ENCODE measurements around the gene WDR6.

Gene WDR6

DNA sequence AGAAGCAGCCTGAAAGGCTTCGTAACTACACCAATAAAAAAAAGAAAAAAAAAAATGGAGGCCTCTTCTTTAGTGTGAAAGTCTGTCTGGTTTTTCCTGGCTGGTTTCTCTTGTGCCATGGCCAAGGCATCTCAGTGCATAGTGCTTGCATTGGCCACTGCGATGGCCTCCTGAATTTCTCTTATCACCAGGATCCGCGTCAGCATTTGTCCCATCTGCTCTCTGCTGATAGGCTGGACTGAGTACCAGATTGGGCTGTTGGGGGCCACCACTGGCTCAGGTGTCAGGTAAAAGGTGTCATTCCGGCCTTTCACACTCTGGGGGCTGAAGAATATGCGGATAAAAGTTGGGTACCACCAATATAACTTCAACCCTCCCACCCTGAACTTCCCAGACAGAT is 23.1 kb downstream of the WDR6 start:
- no peak for DNase-seq

- DNase-seq, result no peak
Measured at GRCh38 chr3:49032646-49033304, 25.6 kb downstream of the WDR6 start.

- no peak for DNase-seq
Measured at GRCh38 chr3:49034650-49035049, 27.5 kb downstream of the WDR6 start.

- DNase-seq, result no peak
Measured at GRCh38 chr3:49035281-49035680, 28.1 kb downstream of the WDR6 start.

GRCh38 chr3:49053543-49053942 is 46.4 kb downstream of the WDR6 start:
- DNase-seq, result no peak

DNA sequence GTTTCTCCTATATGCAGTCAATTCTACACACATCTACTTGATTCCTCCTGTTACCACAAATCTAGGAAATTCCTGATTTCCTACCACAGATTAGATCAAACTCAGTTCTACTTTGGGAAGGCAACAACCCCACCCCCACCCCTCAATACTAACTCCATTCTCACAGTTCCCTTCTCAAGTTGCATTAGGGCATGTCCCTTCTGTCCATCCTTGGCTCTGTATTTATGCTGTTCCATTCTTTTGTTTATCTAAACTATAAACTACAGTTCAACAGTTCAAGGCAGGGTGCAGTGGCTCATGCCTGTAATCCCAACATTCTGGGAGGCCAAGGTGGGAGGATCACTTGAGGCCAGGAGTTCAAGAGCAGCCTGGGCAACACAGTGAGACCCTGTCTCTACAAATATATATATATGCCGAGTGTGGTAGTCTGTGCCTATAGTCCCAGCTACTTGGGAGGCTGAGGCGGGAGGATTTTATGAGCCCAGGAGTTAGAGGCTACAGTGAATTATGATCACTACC is 47.2 kb downstream of the WDR6 start:
- DNase-seq, result no peak

GRCh38 chr3:49057268-49057667 is 50.1 kb downstream of the WDR6 start:
- no peak for DNase-seq

GRCh38 chr3:49058011-49058410 is 50.8 kb downstream of the WDR6 start:
- DNase-seq, result no peak
